ENCODE measurements around the gene FBXL20.

DNA sequence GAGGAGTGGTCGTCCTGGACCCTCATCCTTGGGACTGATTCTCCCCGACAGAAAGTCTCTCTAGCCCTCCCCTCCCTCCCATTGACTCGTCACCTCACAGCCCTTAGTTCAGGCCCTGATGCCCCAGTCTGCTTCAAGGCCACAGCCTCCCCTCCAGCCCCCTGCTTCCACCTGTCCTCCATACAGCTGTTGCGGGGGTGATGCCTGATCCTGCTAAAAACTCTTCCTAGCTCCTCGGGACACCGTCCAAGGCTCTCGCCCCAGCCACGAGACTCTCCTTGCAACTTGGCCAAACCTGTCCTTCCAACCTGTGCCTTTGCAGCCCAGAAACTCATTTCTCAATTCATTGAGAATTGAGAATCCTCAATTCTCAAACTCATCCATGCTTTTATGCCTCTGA lies 182.5 kb downstream of the FBXL20 start:
- TF ChIP-seq POLR2A (IDR thresholded peaks at IDR 0.05; ENCODE audit: low read length) (no peak), GATA1 (IDR thresholded peaks at IDR 0.05; ENCODE audit: low read depth, low read length) (no peak)
